Fibroblast of lung (primary cell): ENCODE measurements around the gene EXOSC6. TPM values are rescaled to one million over a fixed set of nuclear protein-coding genes. Genes with fewer than 3 reads are reported as not detected.
"Not testable (repeated sequence)": the region's sequence is repeated elsewhere in the genome, so short reads cannot be mapped to it uniquely, and the experiment has no call there.

ENCODE experiments used
- DNase-seq, 2 donors: peaks; one replicate each; pipeline versions ENCODE4 v3.0.0 to v3.0.0-alpha.2; 2010; ENCODE audit warnings: low read depth in 2 of 2
- H2AFZ ChIP-seq: 2 replicates; pipeline ENCODE4 v1.5.1; 2012; ENCODE audit warnings: low read length, control low read depth, inconsistent platforms
- H3K27ac ChIP-seq: 2 replicates; pipeline ENCODE4 v1.5.1; 2011; ENCODE audit warnings: low read length, control low read depth; ENCODE audit not compliant: insufficient read depth
- H3K27me3 ChIP-seq: 2 replicates; pipeline ENCODE4 v1.5.1; 2011; ENCODE audit warnings: mild to moderate bottlenecking, low read length; ENCODE audit not compliant: control insufficient read depth, insufficient read depth
- H3K36me3 ChIP-seq: 2 replicates; pipeline ENCODE4 v1.5.1; 2011; ENCODE audit warnings: low read length; ENCODE audit not compliant: control insufficient read depth, insufficient read depth
- H3K4me1 ChIP-seq: 2 replicates; pipeline ENCODE4 v1.5.1; 2011; ENCODE audit warnings: low read length; ENCODE audit not compliant: control insufficient read depth, insufficient read depth; ENCODE audit errors: extremely low read depth
- H3K4me2 ChIP-seq: 2 replicates; pipeline ENCODE4 v1.5.1; 2011; ENCODE audit warnings: low read length, control low read depth; ENCODE audit not compliant: insufficient read depth; ENCODE audit errors: extremely low read depth
- H3K4me3 ChIP-seq, 4 experiments: fragments of 200-600 bp in 1 of 4; sonication (generic) in 1 of 4; replicated peaks in 1 of 4; 2 replicates each; pipeline ENCODE4 v1.5.1; 2011 to 2016; ENCODE audit warnings: low read length in 4 of 4, low read depth in 3 of 4, mild to moderate bottlenecking in 3 of 4, control low read depth in 2 of 4, inconsistent platforms in 1 of 4, mixed read lengths in 1 of 4; ENCODE audit not compliant: insufficient read depth in 1 of 4; ENCODE audit errors: control extremely low read depth in 1 of 4
- H3K79me2 ChIP-seq: 2 replicates; pipeline ENCODE4 v1.5.1; 2012; ENCODE audit warnings: mild to moderate bottlenecking, low read length, inconsistent platforms; ENCODE audit not compliant: control insufficient read depth, insufficient read depth
- H3K9ac ChIP-seq: 2 replicates; pipeline ENCODE4 v1.5.1; 2011; ENCODE audit warnings: mild to moderate bottlenecking, low read length, control low read depth; ENCODE audit not compliant: insufficient read depth
- H3K9me3 ChIP-seq: 2 replicates; pipeline ENCODE4 v1.5.1; 2012; ENCODE audit warnings: low read depth, low read length; ENCODE audit not compliant: control insufficient read depth, insufficient read depth
- H4K20me1 ChIP-seq: 2 replicates; pipeline ENCODE4 v1.5.1; 2011; ENCODE audit warnings: low read length; ENCODE audit not compliant: control insufficient read depth, insufficient read depth; ENCODE audit errors: extremely low read depth
- EZH2 ChIP-seq: IDR thresholded peaks from 2 replicates; pipeline ENCODE4 v1.5.1; 2012; ENCODE audit warnings: low read length, control low read depth, mild to moderate bottlenecking; ENCODE audit errors: missing control alignments
- polyA plus RNA-seq, 2 donors: library from polyadenylated mRNA; depleted of rRNA in 1 of 2; stranded (reverse) in 1 of 2; unstranded in 1 of 2; fragments of >200 nt; gene quantifications; 2 replicates each; pipeline ENCODE4 v1.2.1, GENCODE V29; 2011 to 2012; ENCODE audit warnings: missing spikeins in 1 of 2
- total RNA-seq: library from RNA; depleted of rRNA; stranded (reverse); fragments of >200 nt; gene quantifications from 2 replicates; pipeline ENCODE4 v1.2.1, GENCODE V29; 2014
- TF ChIP-seq, protein P1 (sequence below), 2 donors: IDR thresholded peaks in 1 of 2; conservative IDR thresholded peaks in 1 of 2; 1 replicate in 1 of 2; 2 replicates in 1 of 2; pipeline ENCODE4 v1.5.1; 2011 to 2012; ENCODE audit warnings: low read length in 2 of 2, control low read depth in 1 of 2, inconsistent platforms in 1 of 2, low read depth in 1 of 2, mild to moderate bottlenecking in 1 of 2

EXOSC6 gene
- total and polyA plus RNA-seq, 2 donors (not counting 1 experiment from before 2014, with no cell fraction given) = 8.6 to 47.2 TPM

DNA sequence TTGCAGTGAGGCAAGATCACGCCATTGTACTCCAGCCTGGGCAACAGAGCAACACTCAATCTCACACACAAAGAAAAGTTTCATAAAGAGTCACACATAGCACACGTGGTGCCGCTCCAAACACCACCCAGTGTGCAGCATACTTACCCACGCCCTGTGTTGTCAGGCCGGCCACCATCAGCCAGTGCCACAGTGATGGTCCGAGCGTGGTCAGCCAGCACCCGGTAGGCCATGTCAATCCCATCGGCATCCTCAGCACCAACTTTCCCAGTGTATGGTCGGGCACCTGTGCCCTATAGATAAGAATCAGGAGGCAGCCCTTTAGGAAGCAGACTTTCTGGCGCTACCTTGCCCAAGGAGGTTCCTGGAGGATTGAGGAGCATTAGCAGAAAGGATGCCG lies 17.7 kb upstream of the EXOSC6 start:
- no peaks in the 10 kb centered on the region for H3K79me2 ChIP-seq
- H3K9me3 ChIP-seq = no peaks in the 10 kb centered on the region
- H3K4me2 ChIP-seq = no peak overlapping the region
- H3K9ac ChIP-seq = no peak overlapping the region
- H2AFZ ChIP-seq = no peak overlapping the region
- TF ChIP-seq, protein P1, sequence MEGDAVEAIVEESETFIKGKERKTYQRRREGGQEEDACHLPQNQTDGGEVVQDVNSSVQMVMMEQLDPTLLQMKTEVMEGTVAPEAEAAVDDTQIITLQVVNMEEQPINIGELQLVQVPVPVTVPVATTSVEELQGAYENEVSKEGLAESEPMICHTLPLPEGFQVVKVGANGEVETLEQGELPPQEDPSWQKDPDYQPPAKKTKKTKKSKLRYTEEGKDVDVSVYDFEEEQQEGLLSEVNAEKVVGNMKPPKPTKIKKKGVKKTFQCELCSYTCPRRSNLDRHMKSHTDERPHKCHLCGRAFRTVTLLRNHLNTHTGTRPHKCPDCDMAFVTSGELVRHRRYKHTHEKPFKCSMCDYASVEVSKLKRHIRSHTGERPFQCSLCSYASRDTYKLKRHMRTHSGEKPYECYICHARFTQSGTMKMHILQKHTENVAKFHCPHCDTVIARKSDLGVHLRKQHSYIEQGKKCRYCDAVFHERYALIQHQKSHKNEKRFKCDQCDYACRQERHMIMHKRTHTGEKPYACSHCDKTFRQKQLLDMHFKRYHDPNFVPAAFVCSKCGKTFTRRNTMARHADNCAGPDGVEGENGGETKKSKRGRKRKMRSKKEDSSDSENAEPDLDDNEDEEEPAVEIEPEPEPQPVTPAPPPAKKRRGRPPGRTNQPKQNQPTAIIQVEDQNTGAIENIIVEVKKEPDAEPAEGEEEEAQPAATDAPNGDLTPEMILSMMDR (conservative IDR thresholded peaks at IDR 0.05 in 1 of 2, IDR thresholded peaks at IDR 0.05 in 1 of 2; ENCODE audit: low read depth in 1 of 2, low read length in 2 of 2) = no peak
- no peak for TF ChIP-seq EZH2
- no peak for DNase-seq
- H3K4me1 ChIP-seq = no peaks in the 10 kb centered on the region
- H3K4me3 ChIP-seq = no peak overlapping the region
- H3K27ac ChIP-seq = no peak overlapping the region
- no peaks in the 10 kb centered on the region for H3K27me3 ChIP-seq
- peaks cover 21% of the 10 kb centered on the region for H3K36me3 ChIP-seq
- H4K20me1 ChIP-seq = no peaks in the 10 kb centered on the region

DNA sequence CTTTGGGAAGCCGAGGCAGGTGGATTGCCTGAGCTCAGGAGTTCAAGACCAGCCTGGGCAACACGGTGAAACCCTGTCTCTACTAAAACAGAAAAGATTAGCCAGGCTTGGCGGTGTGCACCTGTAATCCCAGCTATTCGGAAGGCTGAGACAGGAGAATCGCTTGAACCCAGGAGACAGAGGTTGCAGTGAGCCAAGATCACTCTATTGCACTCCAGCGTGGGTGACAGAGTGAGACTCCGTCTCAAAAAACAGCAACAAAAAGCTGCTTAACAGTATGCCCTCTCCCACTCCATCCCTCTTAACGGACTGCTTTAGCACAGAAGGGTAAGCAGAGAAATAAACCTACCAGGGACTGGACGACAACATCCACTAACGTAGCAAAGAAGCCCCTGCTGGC lies 16.2 kb upstream of the EXOSC6 start:
- H2AFZ ChIP-seq, H3K27ac ChIP-seq, H4K20me1 ChIP-seq, H3K9me3 ChIP-seq, H3K9ac ChIP-seq, H3K4me3 ChIP-seq, H3K4me1 ChIP-seq, H3K4me2 ChIP-seq, DNase-seq, H3K27me3 ChIP-seq, H3K79me2 ChIP-seq: not testable (repeated sequence)
- peaks cover 22% of the 10 kb centered on the region for H3K36me3 ChIP-seq

DNA sequence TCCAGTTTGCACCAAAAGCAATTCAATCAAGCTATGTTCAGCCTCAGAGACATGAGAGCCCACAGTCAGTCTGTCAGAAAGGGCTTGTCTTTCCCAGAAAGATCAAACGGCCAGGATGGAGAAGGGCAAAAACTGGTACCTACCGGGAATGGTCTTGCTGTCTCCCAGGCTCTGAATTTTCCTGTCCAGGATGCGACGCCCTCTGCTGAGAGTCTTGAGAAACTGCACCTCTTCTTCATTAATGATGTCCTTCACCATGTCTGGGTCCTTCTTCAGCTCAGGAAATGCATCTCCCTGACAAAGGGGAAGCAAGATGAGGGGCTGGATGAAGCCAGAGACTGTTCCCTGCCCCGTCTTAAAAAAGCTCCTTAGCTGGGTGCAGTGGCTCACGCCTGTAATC lies 15.8 kb upstream of the EXOSC6 start:
- peak; percentile 24 to 44 for DNase-seq
- H3K36me3 ChIP-seq = peaks cover 22% of the 10 kb centered on the region
- H3K79me2 ChIP-seq = no peaks in the 10 kb centered on the region
- H3K9me3 ChIP-seq = no peaks in the 10 kb centered on the region
- no peak overlapping the region for H2AFZ ChIP-seq
- H3K4me1 ChIP-seq = no peaks in the 10 kb centered on the region
- H3K4me3 ChIP-seq = no peak overlapping the region
- no peaks in the 10 kb centered on the region for H4K20me1 ChIP-seq
- no peak overlapping the region for H3K27ac ChIP-seq
- no peak overlapping the region for H3K9ac ChIP-seq
- H3K4me2 ChIP-seq = no peak overlapping the region
- TF ChIP-seq, protein P1 (conservative IDR thresholded peaks at IDR 0.05 in 1 of 2, IDR thresholded peaks at IDR 0.05 in 1 of 2; ENCODE audit: low read depth in 1 of 2, low read length in 2 of 2) = peak; percentile 57 to 68
- TF ChIP-seq EZH2 = no peak
- no peaks in the 10 kb centered on the region for H3K27me3 ChIP-seq

DNA sequence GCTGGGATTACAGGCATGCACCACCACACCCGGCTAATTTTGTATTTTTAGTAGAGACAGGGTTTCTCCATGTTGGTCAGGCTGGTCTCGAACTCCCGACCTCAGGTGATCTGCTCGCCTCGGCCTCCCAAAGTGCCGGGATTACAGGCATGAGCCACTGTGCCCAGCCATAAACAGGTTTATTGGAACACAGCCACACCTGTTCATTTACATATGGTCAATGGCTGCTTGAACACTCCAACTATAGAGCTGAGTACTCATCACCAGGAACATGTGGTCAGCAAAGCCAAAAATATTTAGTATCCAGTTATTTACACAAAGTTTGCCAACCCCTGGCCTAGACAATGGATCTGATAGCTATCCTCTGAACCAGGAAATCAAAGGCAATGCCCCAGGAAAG lies 8.2 kb upstream of the EXOSC6 start:
- not testable (repeated sequence) for H3K9ac ChIP-seq, H3K4me2 ChIP-seq, H3K79me2 ChIP-seq, DNase-seq, H3K9me3 ChIP-seq, H3K4me1 ChIP-seq, H3K4me3 ChIP-seq, H2AFZ ChIP-seq, H3K27ac ChIP-seq, H3K27me3 ChIP-seq, H4K20me1 ChIP-seq
- peaks cover 32% of the 10 kb centered on the region for H3K36me3 ChIP-seq
